Measurements from ENCODE around the gene NKX6-2.

The NKX6-2 gene

GRCh38 chr10:132789659-132790148 is 3.8 kb upstream of the NKX6-2 start:
- Mint-ChIP-seq H3K4me1 (no peaks in the 10 kb centered on the region), H3K4me3 (no peak overlapping the region), H3K27me3 (no peaks in the 10 kb centered on the region), H3K36me3 (ENCODE audit: insufficient read depth) (peaks cover 2% of the 10 kb centered on the region), H3K27ac (ENCODE audit: low read depth) (no peak overlapping the region), H3K9me3 (no peaks in the 10 kb centered on the region)
- ATAC-seq (replicated peaks; ENCODE audit: extremely low read depth, poor library complexity, severe bottlenecking) (no peak), DNase-seq (ENCODE audit: low spot score in 2 of 2) (no peak)

GRCh38 chr10:132788831-132789219 is 2.9 kb upstream of the NKX6-2 start:
- ATAC-seq (replicated peaks; ENCODE audit: extremely low read depth, poor library complexity, severe bottlenecking) (no peak), DNase-seq (ENCODE audit: low spot score in 2 of 2) (no peak)
- Mint-ChIP-seq H3K27me3 (no peaks in the 10 kb centered on the region), H3K27ac (ENCODE audit: low read depth) (no peak overlapping the region), H3K4me1 (no peaks in the 10 kb centered on the region), H3K9me3 (no peaks in the 10 kb centered on the region), H3K36me3 (ENCODE audit: insufficient read depth) (peaks cover 3% of the 10 kb centered on the region), H3K4me3 (no peak overlapping the region)

GRCh38 chr10:132788180-132788830 is 2.4 kb upstream of the NKX6-2 start:
- Mint-ChIP-seq H3K27me3 (no peaks in the 10 kb centered on the region), H3K4me3 (no peak overlapping the region), H3K36me3 (ENCODE audit: insufficient read depth) (peaks cover 3% of the 10 kb centered on the region), H3K27ac (ENCODE audit: low read depth) (no peak overlapping the region), H3K9me3 (no peaks in the 10 kb centered on the region), H3K4me1 (no peaks in the 10 kb centered on the region)
- DNase-seq (ENCODE audit: low spot score in 2 of 2) (no peak), ATAC-seq (replicated peaks; ENCODE audit: extremely low read depth, poor library complexity, severe bottlenecking) (no peak)

GRCh38 chr10:132787495-132788179 is 1.7 kb upstream of the NKX6-2 start:
- no peaks in the 10 kb centered on the region for H3K27me3 Mint-ChIP-seq
- no peaks in the 10 kb centered on the region for H3K9me3 Mint-ChIP-seq

GRCh38 chr10:132786884-132787494 is 1.0 kb upstream of the NKX6-2 start:
- no peaks in the 10 kb centered on the region for H3K27me3 Mint-ChIP-seq
- ATAC-seq (replicated peaks; ENCODE audit: extremely low read depth, poor library complexity, severe bottlenecking) = no peak
- no peak overlapping the region for H3K27ac Mint-ChIP-seq (ENCODE audit: low read depth)
- no peak for DNase-seq (ENCODE audit: low spot score in 2 of 2)
- H3K4me1 Mint-ChIP-seq = no peaks in the 10 kb centered on the region
- H3K9me3 Mint-ChIP-seq = no peaks in the 10 kb centered on the region
- H3K4me3 Mint-ChIP-seq = no peak overlapping the region
- peaks cover 5% of the 10 kb centered on the region for H3K36me3 Mint-ChIP-seq (ENCODE audit: insufficient read depth)

More at GRCh38 chr10:132787495-132788179, 1.7 kb upstream of the NKX6-2 start:
- Mint-ChIP-seq H3K36me3 (ENCODE audit: insufficient read depth) (peaks cover 5% of the 10 kb centered on the region), H3K27ac (ENCODE audit: low read depth) (no peak overlapping the region), H3K4me1 (no peaks in the 10 kb centered on the region), H3K4me3 (no peak overlapping the region)
- ATAC-seq (replicated peaks; ENCODE audit: extremely low read depth, poor library complexity, severe bottlenecking) = no peak
- DNase-seq (ENCODE audit: low spot score in 2 of 2) = no peak

GRCh38 chr10:132786476-132786883 is 533 bp upstream of the NKX6-2 start:
- Mint-ChIP-seq H3K9me3 (no peaks in the 10 kb centered on the region), H3K36me3 (ENCODE audit: insufficient read depth) (peaks cover 5% of the 10 kb centered on the region), H3K27me3 (no peaks in the 10 kb centered on the region), H3K4me1 (no peaks in the 10 kb centered on the region), H3K4me3 (no peak overlapping the region), H3K27ac (ENCODE audit: low read depth) (no peak overlapping the region)
- ATAC-seq (replicated peaks; ENCODE audit: extremely low read depth, poor library complexity, severe bottlenecking) = no peak
- DNase-seq (ENCODE audit: low spot score in 2 of 2) = no peak

GRCh38 chr10:132784866-132785722 is 853 bp downstream of the NKX6-2 start:
- no peak overlapping the region for H3K27ac Mint-ChIP-seq (ENCODE audit: low read depth)
- DNase-seq (ENCODE audit: low spot score in 2 of 2) (no peak), ATAC-seq (replicated peaks; ENCODE audit: extremely low read depth, poor library complexity, severe bottlenecking) (no peak)
- H3K36me3 Mint-ChIP-seq (ENCODE audit: insufficient read depth) = peaks cover 5% of the 10 kb centered on the region
- H3K4me1 Mint-ChIP-seq = no peaks in the 10 kb centered on the region
- no peaks in the 10 kb centered on the region for H3K9me3 Mint-ChIP-seq
- H3K27me3 Mint-ChIP-seq = no peaks in the 10 kb centered on the region
- H3K4me3 Mint-ChIP-seq = no peak overlapping the region

- ATAC-seq (replicated peaks; ENCODE audit: extremely low read depth, poor library complexity, severe bottlenecking) = no peak
- H3K4me3 Mint-ChIP-seq = no peak overlapping the region
Observed at GRCh38 chr10:132783940-132784865, 1.7 kb downstream of the NKX6-2 start.

GRCh38 chr10:132783165-132783939 is 2.6 kb downstream of the NKX6-2 start:
- H3K27me3 Mint-ChIP-seq = no peaks in the 10 kb centered on the region
- ATAC-seq (replicated peaks; ENCODE audit: extremely low read depth, poor library complexity, severe bottlenecking) (no peak), DNase-seq (ENCODE audit: low spot score in 2 of 2) (no peak)
- no peak overlapping the region for H3K4me3 Mint-ChIP-seq
- H3K27ac Mint-ChIP-seq (ENCODE audit: low read depth) = no peak overlapping the region
- no peaks in the 10 kb centered on the region for H3K9me3 Mint-ChIP-seq
- H3K36me3 Mint-ChIP-seq (ENCODE audit: insufficient read depth) = peaks cover 7% of the 10 kb centered on the region
- no peaks in the 10 kb centered on the region for H3K4me1 Mint-ChIP-seq

More at GRCh38 chr10:132783940-132784865, 1.7 kb downstream of the NKX6-2 start:
- DNase-seq (ENCODE audit: low spot score in 2 of 2) = no peak
- Mint-ChIP-seq H3K27ac (ENCODE audit: low read depth) (no peak overlapping the region), H3K27me3 (no peaks in the 10 kb centered on the region), H3K4me1 (no peaks in the 10 kb centered on the region), H3K9me3 (no peaks in the 10 kb centered on the region), H3K36me3 (ENCODE audit: insufficient read depth) (peaks cover 7% of the 10 kb centered on the region)

GRCh38 chr10:132781556-132781955 is 4.4 kb downstream of the NKX6-2 start:
- Mint-ChIP-seq H3K36me3 (ENCODE audit: insufficient read depth) (peaks cover 5% of the 10 kb centered on the region), H3K27me3 (no peaks in the 10 kb centered on the region), H3K4me1 (no peaks in the 10 kb centered on the region), H3K27ac (ENCODE audit: low read depth) (no peak overlapping the region), H3K9me3 (no peaks in the 10 kb centered on the region), H3K4me3 (no peak overlapping the region)
- ATAC-seq (replicated peaks; ENCODE audit: extremely low read depth, poor library complexity, severe bottlenecking) (no peak), DNase-seq (ENCODE audit: low spot score in 2 of 2) (no peak)

- ATAC-seq (replicated peaks; ENCODE audit: extremely low read depth, poor library complexity, severe bottlenecking) (no peak), DNase-seq (ENCODE audit: low spot score in 2 of 2) (no peak)
Observed at GRCh38 chr10:132780356-132780755, 5.6 kb downstream of the NKX6-2 start.

More at GRCh38 chr10:132780356-132780755, 5.6 kb downstream of the NKX6-2 start:
- H3K4me3 Mint-ChIP-seq = no peak overlapping the region
- no peaks in the 10 kb centered on the region for H3K9me3 Mint-ChIP-seq
- H3K36me3 Mint-ChIP-seq (ENCODE audit: insufficient read depth) = peaks cover 5% of the 10 kb centered on the region
- H3K27me3 Mint-ChIP-seq = no peaks in the 10 kb centered on the region
- H3K27ac Mint-ChIP-seq (ENCODE audit: low read depth) = no peak overlapping the region
- H3K4me1 Mint-ChIP-seq = no peaks in the 10 kb centered on the region
